ENCODE results near the gene PPP1R13L.

DNA sequence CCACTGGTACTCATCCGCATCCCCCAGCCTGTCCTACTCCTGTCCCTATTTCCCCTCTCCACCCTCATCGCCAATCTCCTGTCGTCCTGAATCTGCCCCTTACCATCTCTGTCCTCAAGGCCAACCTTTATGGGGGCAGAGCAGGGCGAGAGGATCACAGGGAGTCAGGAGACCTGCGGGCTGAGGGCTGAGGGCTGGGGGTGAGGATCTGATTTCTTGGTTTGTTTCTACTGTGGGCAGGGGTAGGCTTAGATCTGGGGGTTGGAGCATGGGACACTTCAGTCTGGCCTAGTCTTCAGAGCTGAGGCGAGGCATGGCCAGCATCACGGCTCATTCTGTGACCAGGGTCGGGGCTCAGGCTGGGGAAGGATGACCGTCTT, 35.4 kb upstream of the PPP1R13L start:
- TF ChIP-seq, protein P1, sequence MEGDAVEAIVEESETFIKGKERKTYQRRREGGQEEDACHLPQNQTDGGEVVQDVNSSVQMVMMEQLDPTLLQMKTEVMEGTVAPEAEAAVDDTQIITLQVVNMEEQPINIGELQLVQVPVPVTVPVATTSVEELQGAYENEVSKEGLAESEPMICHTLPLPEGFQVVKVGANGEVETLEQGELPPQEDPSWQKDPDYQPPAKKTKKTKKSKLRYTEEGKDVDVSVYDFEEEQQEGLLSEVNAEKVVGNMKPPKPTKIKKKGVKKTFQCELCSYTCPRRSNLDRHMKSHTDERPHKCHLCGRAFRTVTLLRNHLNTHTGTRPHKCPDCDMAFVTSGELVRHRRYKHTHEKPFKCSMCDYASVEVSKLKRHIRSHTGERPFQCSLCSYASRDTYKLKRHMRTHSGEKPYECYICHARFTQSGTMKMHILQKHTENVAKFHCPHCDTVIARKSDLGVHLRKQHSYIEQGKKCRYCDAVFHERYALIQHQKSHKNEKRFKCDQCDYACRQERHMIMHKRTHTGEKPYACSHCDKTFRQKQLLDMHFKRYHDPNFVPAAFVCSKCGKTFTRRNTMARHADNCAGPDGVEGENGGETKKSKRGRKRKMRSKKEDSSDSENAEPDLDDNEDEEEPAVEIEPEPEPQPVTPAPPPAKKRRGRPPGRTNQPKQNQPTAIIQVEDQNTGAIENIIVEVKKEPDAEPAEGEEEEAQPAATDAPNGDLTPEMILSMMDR (IDR thresholded peaks at IDR 0.05), result no peak
- no peak for TF ChIP-seq ZFX (IDR thresholded peaks at IDR 0.05; ENCODE audit: borderline replicate concordance)

Data from 22Rv1 (cell line).